Ovary (tissue), 9 donors: ENCODE measurements around the gene INTS7. TPM values are rescaled to one million over a fixed set of nuclear protein-coding genes. Genes with fewer than 3 reads are reported as not detected.

Experiments used
- DNase-seq, 5 donors: peaks; one replicate each; pipeline ENCODE4 v3.0.0-alpha.2; 2019 to 2020
- H3K27ac ChIP-seq, 2 donors: fragments of 200-600 bp; one replicate each; pipeline versions ENCODE4 v1.5.1 to v1.8.0; 2019 to 2022
- H3K27me3 ChIP-seq: fragments of 200-600 bp; one replicate; pipeline ENCODE4 v1.8.0; 2022
- H3K36me3 ChIP-seq: fragments of 200-600 bp; sonication (generic); one replicate; pipeline ENCODE4 v1.5.1; 2019
- H3K4me1 ChIP-seq: one replicate; pipeline ENCODE4 v1.8.1; 2013; ENCODE audit warnings: mild to moderate bottlenecking, moderate library complexity; ENCODE audit not compliant: insufficient read depth
- H3K4me3 ChIP-seq: fragments of 200-600 bp; sonication (generic); one replicate; pipeline ENCODE4 v1.5.1; 2017
- H3K9me3 ChIP-seq, 2 donors: fragments of 200-600 bp in 1 of 2; sonication (generic) in 1 of 2; one replicate each; pipeline versions ENCODE4 v1.5.1 to v1.8.1; 2013 to 2019; ENCODE audit warnings: mild to moderate bottlenecking in 1 of 2, moderate library complexity in 1 of 2
- CTCF ChIP-seq, 3 donors: fragments of 450-650 bp in 2 of 3; fragments of 200-600 bp in 1 of 3; IDR thresholded peaks; one replicate each; pipeline versions ENCODE4 v1.5.1 to v1.8.0; 2016 to 2022; ENCODE audit warnings: antibody characterized with exemption in 3 of 3, mild to moderate bottlenecking in 1 of 3
- EP300 ChIP-seq: sonication (generic); formaldehyde crosslinking; IDR thresholded peaks from one replicate; pipeline ENCODE4 v1.6.1; 2017; ENCODE audit warnings: antibody characterized with exemption
- POLR2A ChIP-seq: fragments of 450-650 bp; IDR thresholded peaks from one replicate; pipeline ENCODE4 v1.6.1; 2017; ENCODE audit warnings: antibody characterized with exemption, mild to moderate bottlenecking, moderate library complexity
- WGBS, 3 donors: extraction: QIAGEN DNeasy Blood & Tissue Kit in 1 of 3; methylation state at CpG; one replicate each; pipeline versions ENCODE4 v1.1.5 to v1.1.7; 2013 to 2017; 5-methylcytosine and 5-hydroxymethylcytosine counted together
- intact Hi-C, 4 donors: fragments of 100-400 bp; cut with DNase I; formaldehyde crosslinking; loops; one replicate each; pipeline versions ENCODE4 v1.11.0 to v1.15.1; 2022 to 2023
- polyA plus RNA-seq, 2 donors: library from polyadenylated mRNA; stranded (reverse); fragments of 200-250 nt in 1 of 2; fragments of 350-450 nt in 1 of 2; fragmentation: Illumina TruSeq in 1 of 2; extraction: RNeasy Lipid Tissue Mini Kit (QIAGEN cat#74804) in 1 of 2; gene quantifications; one replicate each; pipeline ENCODE4 v1.2.3, GENCODE V29; 2013 to 2014
- total RNA-seq, 7 donors: library from RNA; depleted of rRNA in 2 of 7; stranded (reverse); fragments of >200 nt in 2 of 7; fragmentation: NEBNext Ultra II Directional in 3 of 7; extraction: Animal tissue kit (Norgen Biotek cat#: 25700) in 3 of 7; gene quantifications; one replicate each; pipeline versions ENCODE4 v1.1.0 to v1.2.4, GENCODE V29; 2016 to 2023
- donor health status: DM: no; HTN: no; CAD: no; lungs with moderate emphysema.
- donor health status: DM: no; HTN: no; CAD: no.
- donor health status: Bipolar disorder and iron deficiency.
- donor health status: DM: yes; HTN: yes; CAD: no.
- donor health status: DM: no; HTN: no; CAD: no.
- donor health status: DM: yes; HTN: yes; CAD: no.

INTS7 gene
- total and polyA plus RNA-seq, 9 donors = 4.0 to 19.1 (median 7.0) TPM

GRCh38 chr1:212040629-212041412 lies 5.5 kb upstream of the INTS7 start:
- H3K27me3 ChIP-seq = no peaks in the 10 kb centered on the region
- intact Hi-C loops = no loop called here
- H3K4me1 ChIP-seq = no peaks in the 10 kb centered on the region
- DNase-seq = no peak
- WGBS, 3 donors = 74 to 80% (median 76%) methylated on average over 5 of the region's 5 CpGs
- H3K9me3 ChIP-seq = no peaks in the 10 kb centered on the region
- H3K4me3 ChIP-seq = no peak overlapping the region
- no peak overlapping the region for H3K27ac ChIP-seq
- TF ChIP-seq EP300 = no peak
- no peaks in the 10 kb centered on the region for H3K36me3 ChIP-seq

GRCh38 chr1:212039622-212040021 lies 4.3 kb upstream of the INTS7 start:
- Histone ChIP-seq H3K4me1 (no peaks in the 10 kb centered on the region), H3K27ac (no peak overlapping the region), H3K27me3 (no peaks in the 10 kb centered on the region), H3K36me3 (no peaks in the 10 kb centered on the region), H3K4me3 (no peak overlapping the region), H3K9me3 (no peaks in the 10 kb centered on the region)
- 93 to 99% (median 94%) methylated on average over 2 of the region's 2 CpGs for WGBS, 3 donors
- DNase-seq = no peak
- TF ChIP-seq EP300 (no peak), POLR2A (no peak), CTCF (IDR thresholded peaks at IDR 0.05) (no peak)
- intact Hi-C loops = loop anchor here in 1 of 4 donors (10.0 kb wide), 1 partner anchor 365 kb away; the partner anchor contains the start of gene NEK2

GRCh38 chr1:212037900-212038299 lies 2.5 kb upstream of the INTS7 start:
- DNase-seq = no peak
- H3K27me3 ChIP-seq = no peaks in the 10 kb centered on the region
- 74 to 77% (median 76%) methylated on average over 3 of the region's 3 CpGs for WGBS, 3 donors

GRCh38 chr1:212035835-212036605 lies 663 bp upstream of the INTS7 start:
- Histone ChIP-seq H3K9me3 (no peaks in the 10 kb centered on the region), H3K27me3 (no peaks in the 10 kb centered on the region), H3K27ac (peak overlapping the region in 1 of 2 donors; percentile 15), H3K36me3 (no peaks in the 10 kb centered on the region), H3K4me3 (peak overlapping the region; percentile 57), H3K4me1 (no peaks in the 10 kb centered on the region)
- no peak for DNase-seq
- intact Hi-C loops = loop anchor here in 1 of 4 donors (10.0 kb wide), 1 partner anchor 361 kb away; the partner anchor contains the start of gene NEK2
- WGBS, 3 donors = 0 to 1% (median 0%) methylated on average over 32 of the region's 32 CpGs
- TF ChIP-seq POLR2A = no peak
- TF ChIP-seq EP300 = no peak
- no peak for TF ChIP-seq CTCF (IDR thresholded peaks at IDR 0.05)

More at GRCh38 chr1:212037900-212038299, 2.5 kb upstream of the INTS7 start:
- no peak overlapping the region for H3K4me3 ChIP-seq
- no peaks in the 10 kb centered on the region for H3K36me3 ChIP-seq
- intact Hi-C loops = loop anchor here in 1 of 4 donors (10.0 kb wide), 1 partner anchor 363 kb away; the partner anchor contains the start of gene NEK2
- TF ChIP-seq POLR2A (no peak), EP300 (no peak), CTCF (IDR thresholded peaks at IDR 0.05) (no peak)
- no peaks in the 10 kb centered on the region for H3K4me1 ChIP-seq
- H3K27ac ChIP-seq = no peak overlapping the region
- H3K9me3 ChIP-seq = no peaks in the 10 kb centered on the region
